Middle frontal gyrus (tissue), 1 donor: Measurements from ENCODE around the gene UBTD2.
"Not testable (repeated sequence)": the region's sequence is repeated elsewhere in the genome, so short reads cannot be mapped to it uniquely, and the experiment has no call there.

Experiments
- DNase-seq: peaks from one replicate; pipeline ENCODE4 v3.0.0-alpha.2; 2015; ENCODE audit warnings: low spot score; ENCODE audit errors: extremely low spot score

Gene UBTD2, protein sequence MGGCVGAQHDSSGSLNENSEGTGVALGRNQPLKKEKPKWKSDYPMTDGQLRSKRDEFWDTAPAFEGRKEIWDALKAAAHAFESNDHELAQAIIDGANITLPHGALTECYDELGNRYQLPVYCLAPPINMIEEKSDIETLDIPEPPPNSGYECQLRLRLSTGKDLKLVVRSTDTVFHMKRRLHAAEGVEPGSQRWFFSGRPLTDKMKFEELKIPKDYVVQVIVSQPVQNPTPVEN

DNA sequence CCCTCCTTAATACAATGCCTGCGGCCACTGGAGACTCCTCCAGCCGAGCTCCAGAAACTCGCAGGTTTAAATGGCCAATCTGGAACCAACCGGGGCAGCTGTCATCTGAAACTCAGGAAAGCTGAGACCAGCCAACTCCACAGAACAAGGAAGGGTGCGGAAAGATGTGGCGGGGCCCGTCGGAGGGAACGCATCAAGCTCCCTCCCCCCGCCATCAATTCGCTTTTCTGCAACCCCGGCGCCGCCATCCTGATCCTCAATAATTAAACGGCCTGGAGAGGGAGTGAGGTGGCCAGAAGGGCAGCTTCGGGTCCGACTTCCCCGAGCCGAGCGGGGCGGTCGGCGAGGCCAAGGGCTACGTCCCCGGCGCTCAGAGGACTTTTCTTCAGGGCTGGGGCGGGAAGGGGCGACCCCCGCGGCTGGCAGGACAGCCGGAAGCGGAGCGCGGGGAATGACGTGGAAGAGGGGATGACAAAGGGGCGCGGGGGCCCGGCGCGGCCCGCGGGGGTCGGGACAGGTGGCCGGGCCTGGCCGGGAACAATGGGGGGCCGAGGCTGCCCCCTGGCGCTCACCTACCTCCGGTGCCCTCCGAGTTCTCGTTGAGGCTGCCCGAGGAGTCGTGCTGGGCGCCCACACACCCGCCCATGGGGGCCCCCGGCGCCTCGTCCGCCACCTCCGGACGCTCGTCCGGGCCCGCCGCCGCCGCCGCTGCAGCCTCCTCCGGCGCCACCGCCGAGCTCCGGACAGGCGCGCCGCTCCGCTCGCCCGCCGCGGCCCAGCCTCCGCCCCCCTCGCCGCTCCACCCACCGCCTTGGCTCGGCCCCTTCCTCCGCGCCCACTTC lies at the start of gene UBTD2:
Gene UBTD2 (minus strand): TSS at position 745 of the 842 bp plus-strand sequence. CDS start 99 bp downstream, at position 646.
- DNase-seq, result peak; percentile 22

DNA sequence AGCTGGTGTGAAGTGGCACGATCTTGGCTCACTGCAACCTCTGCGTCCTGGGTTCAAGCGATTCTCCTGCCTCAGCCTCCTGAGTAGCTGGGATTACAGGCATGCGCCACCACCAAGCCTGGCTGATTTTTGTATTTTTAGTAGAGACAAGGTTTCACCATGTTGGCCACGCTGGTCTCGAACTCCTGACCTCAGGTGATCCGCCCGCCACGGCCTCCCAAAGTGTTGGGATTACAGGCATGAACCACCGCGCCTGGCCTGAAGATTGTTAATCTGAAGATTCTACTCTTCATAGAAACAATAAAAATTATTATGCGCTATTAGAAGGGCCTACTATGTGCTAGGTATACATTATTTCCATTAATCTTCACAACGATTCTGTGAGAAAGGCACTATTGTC lies 43.3 kb upstream of the UBTD2 start:
- not testable (repeated sequence) for DNase-seq

DNA sequence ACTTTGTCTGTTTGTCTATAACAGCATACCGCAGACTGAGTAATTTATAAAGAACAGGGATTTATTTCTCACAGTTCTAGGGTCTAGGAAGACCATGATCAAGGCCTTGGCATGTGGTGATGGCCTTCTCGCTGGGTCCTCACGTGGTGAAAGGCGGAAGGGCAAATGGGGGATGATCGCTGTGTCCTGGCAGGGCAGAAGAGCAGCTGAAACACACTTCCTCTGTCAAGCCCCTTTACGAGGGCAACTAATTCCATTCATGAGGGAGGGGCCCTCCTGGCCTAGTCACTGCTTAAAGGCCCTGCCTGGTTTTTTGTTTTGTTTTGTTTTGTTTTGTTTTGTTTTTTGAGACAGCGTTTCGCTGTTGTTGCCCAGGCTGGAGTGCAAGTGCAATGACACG lies 41.9 kb upstream of the UBTD2 start:
- DNase-seq, result no peak

DNA sequence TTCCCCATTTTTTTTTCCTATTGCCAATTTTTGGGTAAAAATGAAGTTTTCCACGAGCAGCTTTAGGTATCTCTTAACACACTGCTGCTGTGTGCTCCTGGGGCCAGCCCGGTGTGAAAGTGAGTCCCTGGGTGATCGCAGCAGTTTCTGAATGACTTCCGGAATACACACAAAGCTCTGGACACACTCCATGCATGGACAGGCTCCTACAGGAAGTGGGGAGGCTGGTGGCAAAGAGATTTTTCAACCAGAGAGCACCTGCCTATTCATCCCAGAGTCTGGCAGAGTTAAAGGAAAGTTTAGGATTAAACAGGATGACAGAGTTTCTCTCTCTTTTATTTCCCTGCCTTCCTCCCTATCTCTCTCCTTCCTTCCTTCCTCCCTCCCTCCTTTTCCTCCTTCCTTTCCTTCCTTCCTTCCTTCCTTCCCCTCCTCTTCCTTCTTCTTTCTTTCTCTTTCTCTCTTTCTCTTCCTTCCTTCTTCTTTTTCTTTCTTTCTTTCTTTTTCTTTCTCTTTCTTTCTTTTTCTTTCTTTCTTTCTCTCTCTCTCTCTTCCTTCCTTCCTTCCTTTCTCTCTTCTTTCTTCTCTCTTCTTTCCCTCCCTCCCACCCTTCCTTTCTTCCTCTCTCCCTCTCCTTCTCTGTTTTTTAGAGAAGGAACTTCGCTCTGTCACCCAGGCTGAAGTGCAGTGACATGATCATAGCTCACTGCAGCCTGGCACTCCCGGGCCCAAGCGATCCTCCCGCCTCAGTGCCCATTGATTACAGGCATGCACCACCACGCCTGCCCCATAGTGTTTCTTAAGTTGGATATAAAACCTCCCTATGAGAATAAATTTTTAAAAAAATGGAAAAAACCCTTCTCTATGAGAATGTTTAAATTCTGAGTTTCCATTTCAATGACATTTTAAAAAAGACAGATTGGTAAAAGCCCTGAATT lies 38.7 kb upstream of the UBTD2 start:
- DNase-seq, result no peak

DNA sequence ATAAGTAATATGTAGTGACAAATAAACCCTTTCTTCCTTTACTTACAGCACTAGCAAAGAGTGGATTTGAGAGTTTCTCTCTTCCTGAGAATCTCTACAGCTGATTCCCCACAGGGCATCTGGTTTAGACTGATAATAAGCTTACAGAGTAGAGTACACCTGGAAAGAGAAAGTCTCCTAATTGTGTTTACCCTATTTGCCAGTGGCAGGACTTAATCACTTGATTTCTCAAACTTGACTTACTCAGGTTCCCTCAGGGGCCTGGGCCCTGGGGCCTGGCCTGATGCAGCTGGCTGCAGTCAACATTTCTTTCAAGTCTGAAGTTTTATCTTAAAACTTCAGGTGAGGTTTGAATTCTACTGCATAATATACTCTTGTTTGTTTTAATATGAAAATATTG lies 38.0 kb upstream of the UBTD2 start:
- DNase-seq, result no peak

DNA sequence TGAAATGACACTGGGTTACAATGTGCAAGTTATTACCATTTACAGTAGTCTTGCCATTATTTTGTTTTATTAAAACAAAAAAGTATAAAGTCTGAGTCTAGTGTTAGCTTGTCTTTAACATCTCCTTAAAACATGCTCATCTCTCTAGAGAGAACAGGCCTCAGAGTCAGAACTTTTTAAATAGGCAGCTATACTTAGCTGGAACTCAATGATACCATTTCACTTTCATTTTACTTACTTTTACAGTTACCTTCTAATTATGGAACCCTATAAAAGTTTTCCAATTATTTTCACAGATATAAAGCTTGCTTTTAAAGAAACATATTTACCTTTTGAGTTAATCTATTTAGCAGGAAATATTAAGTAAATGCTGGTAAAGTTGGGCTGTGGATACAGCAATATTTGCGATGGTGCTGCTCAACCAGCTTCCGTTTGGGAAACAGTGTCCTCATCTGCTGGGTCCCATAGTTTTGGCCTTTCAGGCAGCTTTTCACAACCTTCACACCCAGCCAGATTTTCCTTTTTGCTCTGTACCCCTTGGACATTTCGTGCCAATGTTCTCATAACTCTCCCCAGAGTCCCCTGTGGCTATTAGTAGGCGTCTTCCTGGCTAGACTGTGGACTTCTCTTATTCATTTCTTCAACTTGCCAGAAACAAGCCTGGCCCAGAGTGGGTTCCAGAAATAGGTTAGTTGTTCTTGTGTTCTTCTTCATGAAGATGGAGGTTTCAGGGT lies 36.3 kb upstream of the UBTD2 start:
- no peak for DNase-seq

DNA sequence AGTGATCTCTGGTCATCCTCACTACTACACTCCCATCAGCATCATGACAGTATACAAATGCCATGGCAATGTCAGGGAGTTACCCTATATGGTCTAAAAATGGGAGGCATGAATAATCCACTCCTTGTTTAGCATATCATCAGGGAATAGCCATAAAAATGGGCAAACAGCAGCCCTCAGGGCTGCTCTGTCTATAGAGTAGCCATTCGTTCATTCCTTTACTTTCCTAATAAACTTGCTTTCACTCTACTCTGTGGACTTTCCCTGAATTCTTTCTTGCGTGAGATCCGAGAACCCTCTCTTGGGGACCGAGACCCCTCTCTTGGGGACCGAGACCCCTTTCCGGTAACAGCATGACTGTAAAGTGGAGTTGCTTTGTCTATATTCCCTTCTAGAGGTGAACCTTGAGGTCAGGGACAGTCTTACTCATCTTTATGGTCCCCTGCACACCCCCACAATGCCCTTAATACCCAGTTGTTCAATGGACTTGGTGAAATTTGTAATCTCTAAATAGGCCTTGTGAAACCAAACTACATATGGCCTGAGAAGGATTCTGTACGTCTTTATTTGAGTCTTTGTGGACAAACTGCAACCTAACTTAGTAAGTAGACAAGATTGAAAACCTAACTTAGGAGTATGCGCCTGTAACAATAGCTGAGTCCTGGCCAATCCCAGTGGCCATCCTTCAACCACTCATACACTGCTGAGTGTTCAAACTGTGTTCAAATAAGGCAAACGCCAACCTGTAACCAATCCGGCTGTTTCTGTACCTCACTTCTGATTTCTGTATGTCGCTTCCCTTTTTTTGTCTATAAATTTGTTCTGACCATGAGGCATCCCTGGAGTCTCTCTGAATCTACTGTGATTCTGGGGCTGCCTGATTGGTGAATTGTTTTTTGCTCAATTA lies 32.3 kb upstream of the UBTD2 start:
- DNase-seq, result no peak

DNA sequence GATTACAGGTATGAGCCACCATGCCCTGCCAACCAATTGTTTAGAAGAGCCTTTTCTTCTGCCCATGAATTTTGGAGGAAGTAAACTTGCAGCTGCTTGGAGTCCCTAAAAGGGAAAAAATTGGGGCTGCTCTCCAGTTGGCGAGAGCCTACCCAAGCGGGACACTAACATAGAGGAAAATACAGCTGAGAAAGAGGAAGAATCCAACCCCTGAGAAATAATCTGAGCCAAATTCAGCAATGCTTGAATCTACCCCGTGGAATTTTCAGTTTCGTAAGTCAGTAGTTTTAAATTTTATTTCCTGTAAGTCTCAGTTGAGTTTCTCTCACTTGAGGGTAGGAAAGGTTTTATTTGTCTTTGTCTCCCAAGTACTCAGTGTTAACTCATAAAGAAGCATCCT lies 30.4 kb upstream of the UBTD2 start:
- no peak for DNase-seq

DNA sequence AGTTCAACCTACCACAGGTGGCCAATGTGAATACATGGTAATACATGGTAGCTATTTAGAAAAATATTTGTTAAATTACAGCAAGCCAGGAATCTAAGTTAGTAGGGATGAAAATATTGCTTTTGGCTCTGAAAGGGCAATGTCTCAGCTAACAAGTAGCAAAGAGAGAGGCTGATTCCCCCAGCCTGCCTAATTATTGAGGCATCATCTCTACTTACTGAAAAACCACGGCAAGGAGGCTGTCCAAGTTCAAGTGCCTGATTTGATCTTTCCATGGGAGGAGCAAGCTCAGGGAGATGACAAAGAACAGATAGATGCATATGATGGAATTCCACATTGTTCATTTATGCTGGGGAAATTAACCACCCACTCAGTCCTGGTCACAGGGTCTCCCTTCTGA lies 28.7 kb upstream of the UBTD2 start:
- no peak for DNase-seq

DNA sequence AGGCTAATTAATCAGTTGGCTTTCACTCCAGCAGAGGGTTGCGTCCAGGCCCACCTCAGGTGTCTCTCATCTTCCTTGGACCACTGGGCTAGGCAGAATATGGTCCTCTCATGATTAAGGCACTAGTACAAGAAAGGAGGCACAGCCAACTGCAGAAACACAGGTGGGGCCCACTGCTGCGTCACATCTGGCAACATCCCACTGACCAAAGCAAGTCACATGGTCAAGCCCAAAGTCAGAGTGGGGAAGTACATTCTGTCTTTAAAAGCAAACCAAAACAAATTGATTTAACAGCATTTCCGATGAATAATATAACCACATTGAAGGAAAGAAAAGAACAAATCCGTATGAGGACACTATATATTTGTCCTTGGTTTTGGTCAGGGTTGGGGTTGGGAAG lies 28.0 kb upstream of the UBTD2 start:
- no peak for DNase-seq

DNA sequence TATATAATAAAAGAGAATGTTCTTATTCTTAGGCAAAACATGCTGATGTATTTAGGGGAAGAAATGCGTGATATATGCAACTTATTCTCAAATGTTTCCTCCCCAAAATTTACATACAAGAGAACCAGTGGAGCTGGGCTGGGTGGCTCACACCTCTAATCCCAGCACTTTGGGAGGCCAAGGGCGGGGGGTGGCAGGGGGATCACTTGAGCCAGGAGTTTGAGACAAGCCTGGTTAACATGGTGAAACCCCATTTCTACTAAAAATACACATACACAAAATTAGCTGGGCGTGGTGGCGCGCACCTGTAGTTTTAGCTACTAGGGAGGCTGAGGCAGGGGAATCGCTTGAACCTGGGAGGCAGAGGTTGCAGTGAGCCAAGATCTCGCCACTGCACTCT lies 27.5 kb upstream of the UBTD2 start:
- no peak for DNase-seq

DNA sequence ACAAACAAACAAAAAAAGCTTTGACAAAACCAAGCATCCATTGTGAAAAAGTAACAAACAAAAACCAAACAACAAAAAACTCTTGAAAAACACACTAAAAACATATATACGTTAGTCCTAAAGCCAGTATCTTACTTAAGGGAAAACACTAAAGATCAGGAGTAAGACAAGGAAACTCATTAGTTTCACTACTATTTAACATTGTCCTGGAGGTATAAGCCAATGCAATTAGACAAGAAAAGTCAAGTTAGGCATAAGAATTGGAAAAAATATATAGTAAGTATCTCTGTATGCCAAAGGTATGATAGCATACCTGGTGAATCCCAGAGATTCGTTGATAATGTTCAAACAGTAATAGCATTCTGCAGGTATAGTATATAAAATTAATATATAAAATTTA lies 21.8 kb upstream of the UBTD2 start:
- DNase-seq, result no peak

DNA sequence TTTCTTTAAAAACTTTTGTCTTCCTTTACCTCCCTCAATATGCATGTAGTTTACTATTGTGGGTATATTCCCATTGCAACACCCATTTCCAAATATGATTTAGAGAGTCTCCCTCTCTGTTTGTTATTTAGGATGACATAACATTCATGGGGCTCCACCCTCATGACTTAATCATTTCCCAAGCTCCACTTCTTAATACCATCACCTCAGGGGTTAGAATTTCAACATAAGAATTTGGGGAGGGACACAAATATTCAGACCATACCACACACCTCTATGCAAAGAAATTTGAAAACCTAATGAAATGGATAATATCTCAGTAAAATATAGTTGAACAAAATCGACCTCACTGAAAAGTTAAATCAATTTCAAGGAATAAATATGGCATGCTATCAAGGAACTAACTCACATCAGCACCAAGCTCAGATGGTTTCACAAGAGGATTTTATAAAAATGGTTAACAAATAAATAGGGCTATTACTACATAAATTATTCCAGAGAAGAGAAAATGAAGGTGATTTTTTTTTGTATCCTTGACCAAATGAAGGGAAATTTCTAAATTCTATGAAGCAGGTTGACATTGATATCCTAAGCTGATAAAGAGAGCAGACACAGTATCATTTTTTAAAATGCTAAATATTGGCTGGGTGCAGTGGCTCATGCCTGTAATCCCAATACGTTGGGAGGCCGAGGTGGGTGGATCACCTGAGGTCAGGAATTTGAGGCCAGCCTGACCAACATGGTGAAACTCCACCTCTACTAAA lies 20.2 kb upstream of the UBTD2 start:
- DNase-seq, result no peak

DNA sequence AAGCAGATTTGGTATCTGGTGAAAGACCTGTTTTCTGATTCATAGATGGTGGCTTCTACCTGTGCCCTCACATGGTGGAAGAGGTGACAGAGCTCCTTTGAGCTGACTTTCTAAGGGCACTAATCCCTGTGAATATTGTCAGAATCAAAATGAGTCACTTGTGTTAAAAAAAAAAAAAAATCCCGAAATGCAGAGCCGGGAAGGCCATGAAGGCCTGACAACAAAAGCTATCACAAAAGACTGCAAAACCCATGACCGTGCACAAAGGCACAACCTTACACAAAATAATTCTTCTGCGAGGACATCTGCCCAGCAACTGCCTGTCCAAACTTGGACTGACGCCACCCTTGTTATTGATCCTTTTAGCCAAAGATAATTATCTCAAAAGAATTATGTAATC lies 19.6 kb upstream of the UBTD2 start:
- DNase-seq, result no peak

DNA sequence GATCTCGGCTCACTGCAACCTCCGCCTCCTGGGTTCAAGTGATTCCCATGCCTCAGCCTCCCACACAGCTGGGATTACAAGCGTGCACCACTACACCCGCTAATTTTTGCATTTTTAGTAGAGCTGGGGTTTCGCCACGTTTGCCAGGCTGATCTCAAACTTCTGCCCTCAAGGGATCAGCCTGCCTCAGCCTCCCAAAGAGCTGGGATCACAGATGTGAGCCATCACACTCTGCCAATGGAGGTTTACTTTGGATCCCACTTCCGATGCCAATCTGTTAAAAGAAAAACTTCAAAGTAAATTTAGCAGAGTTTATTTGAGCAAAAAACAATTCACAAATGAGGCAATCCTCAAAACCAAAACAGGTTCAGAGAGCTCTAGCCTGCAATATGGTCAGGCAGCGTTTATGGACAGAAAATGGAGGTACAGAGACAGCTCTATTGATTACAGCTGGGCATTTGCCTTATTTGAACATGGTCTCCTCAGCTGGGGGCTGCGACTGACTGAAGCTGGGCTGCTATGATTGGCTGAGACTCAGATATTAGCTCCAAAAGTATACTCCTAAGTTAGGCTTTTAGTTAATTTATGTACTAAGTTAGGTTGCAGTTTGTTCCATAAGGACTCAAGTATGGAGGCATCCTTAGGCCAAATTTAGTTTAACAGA lies 18.6 kb upstream of the UBTD2 start:
- no peak for DNase-seq

DNA sequence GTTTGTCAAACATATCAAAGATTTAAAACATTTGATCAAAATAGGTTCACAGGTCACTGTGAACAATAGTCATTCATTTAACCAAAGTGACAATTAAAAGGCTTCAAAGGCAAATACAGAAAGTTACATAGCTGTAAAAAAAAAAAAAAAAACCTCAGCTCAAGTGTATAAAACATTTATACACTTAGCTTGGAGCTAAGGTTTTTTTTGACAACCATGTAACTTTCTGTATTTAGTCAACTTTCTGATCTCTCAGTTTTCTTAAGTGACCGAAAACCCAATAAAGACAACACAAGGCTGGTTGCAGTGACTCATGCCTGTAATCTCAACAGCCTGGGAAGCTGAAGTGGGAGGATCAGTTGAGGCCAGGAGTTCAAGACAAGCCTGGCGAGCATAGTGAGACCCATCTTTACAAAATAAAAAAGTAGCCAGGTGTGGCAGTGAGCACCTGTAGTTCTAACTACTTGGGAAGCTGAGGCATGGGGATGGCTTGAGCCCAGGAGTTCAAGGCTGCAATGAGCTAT lies 16.4 kb upstream of the UBTD2 start:
- no peak for DNase-seq

DNA sequence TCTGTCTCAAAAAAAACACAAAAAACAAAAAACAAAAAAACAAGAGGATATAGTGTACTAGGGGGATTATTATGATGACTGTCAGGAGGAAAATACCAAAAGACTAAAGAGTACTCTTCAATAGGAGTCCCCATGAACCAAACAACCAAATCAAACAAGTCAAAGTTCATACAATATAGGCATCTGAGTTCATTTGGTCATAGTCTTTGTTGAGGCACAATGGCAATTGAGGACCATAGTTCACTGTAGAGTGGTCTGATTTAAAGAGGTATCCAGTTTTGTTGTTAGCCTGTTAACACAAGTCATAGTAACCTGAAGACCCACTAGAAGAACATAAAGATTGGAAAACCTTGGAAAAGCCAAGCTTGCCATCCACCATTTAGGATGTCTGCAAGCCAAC lies 11.3 kb upstream of the UBTD2 start:
- DNase-seq, result no peak

DNA sequence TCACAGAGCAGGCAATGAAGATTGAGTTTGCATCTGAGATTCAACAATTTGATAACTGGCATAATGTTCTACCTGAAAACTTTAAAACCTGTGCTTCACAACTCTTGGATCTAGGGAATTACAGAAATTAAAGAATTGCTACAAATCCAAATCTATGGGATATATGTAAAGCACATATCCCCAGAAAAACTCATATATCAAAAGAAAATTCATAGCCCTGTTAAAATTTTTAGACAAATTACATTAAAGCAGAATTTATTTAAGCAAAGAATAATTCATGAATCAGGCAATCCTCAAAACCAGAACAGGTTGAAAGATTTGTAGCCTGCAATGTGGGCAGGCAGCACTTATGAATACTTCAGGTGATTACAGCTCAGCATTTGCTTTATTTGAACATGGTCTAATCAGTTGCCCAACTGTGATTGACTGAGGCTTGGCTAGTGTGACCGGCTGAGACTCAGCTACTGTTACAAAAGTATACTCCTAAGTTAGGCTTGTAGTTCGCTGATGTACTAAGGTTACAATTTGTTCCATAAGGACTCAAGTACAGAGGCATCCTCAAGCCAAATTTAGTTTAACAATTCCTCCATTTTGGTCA lies 10.3 kb upstream of the UBTD2 start:
- DNase-seq, result no peak
